K562 (cell line): ENCODE data around the gene C15orf62. TPM values are rescaled to one million over a fixed set of nuclear protein-coding genes. Genes with fewer than 3 reads are reported as not detected.

Experiments
- ATAC-seq: fragments of 200-7000 bp; cut with Tn5 transposase; 3 replicates; pipeline ENCODE4 v1.9.1; 2020; ENCODE audit warnings: moderate library complexity
- BruUV-seq: library from RNA; stranded (reverse); fragments of 400-500 nt; replicated peaks from 2 replicates; lab custom pipeline; 2021; lab: Mats Ljungman, UMichigan
- CTCF ChIA-PET: fragments of 300-600 bp; formaldehyde crosslinking; extraction: SDS; loops from one replicate; lab custom pipeline; 2021; ENCODE audit warnings: low intra/inter-chr PET ratio; lab: Yijun Ruan, JAX
- POLR2A ChIA-PET: fragments of 300-600, 350-650 bp; sonication (Branson Sonifier 250); formaldehyde crosslinking; extraction: SDS; loops from one replicate; lab custom pipeline; 2021; ENCODE audit warnings: antibody characterized with exemption, inconsistent platforms; lab: Yijun Ruan, JAX
- DNase-seq, 4 experiments: peaks; one replicate each; pipeline versions ENCODE4 v3.0.0 to v3.0.0-alpha.2; 2011 to 2018; ENCODE audit warnings: low spot score in 3 of 4, mixed read lengths in 3 of 4; ENCODE audit errors: extremely low read depth in 1 of 4
- FAIRE-seq: peaks from 2 replicates; lab custom pipeline; 2011; peaks lifted over from hg19 to GRCh38; lab: Jason Lieb, UNC
- H2AFZ ChIP-seq: 2 replicates; pipeline ENCODE4 v1.6.0; 2011; ENCODE audit warnings: low read depth, low read length, control low read depth, inconsistent platforms
- H3K27ac ChIP-seq: fragments of 200-600 bp; 3 replicates; pipeline ENCODE4 v1.8.0; 2011; ENCODE audit warnings: low read depth, mild to moderate bottlenecking, control low read depth, inconsistent platforms, low read length, moderate library complexity, mixed read lengths; ENCODE audit errors: extremely low read depth
- H3K27me3 ChIP-seq, 2 experiments: fragments of 300-600 bp in 1 of 2; 2 replicates in 1 of 2; 3 replicates in 1 of 2; pipeline versions ENCODE4 v1.6.0 to v1.8.0; 2011; ENCODE audit warnings: inconsistent platforms in 2 of 2, low read length in 2 of 2, mild to moderate bottlenecking in 1 of 2, mixed read lengths in 1 of 2, moderate library complexity in 1 of 2; ENCODE audit not compliant: control insufficient read depth in 2 of 2, insufficient read depth in 2 of 2
- H3K36me3 ChIP-seq: fragments of 300-600 bp; 3 replicates; pipeline ENCODE4 v1.8.0; 2011; ENCODE audit warnings: mild to moderate bottlenecking, low read length, inconsistent platforms; ENCODE audit not compliant: control insufficient read depth, insufficient read depth
- H3K4me1 ChIP-seq, 2 experiments: fragments of 200-600 bp in 1 of 2; replicated peaks in 1 of 2; 2 replicates in 1 of 2; 3 replicates in 1 of 2; pipeline versions ENCODE4 v1.5.1 to v1.8.0; 2011; ENCODE audit warnings: inconsistent platforms in 2 of 2, low read length in 2 of 2, mild to moderate bottlenecking in 1 of 2, mixed read lengths in 1 of 2, moderate library complexity in 1 of 2; ENCODE audit not compliant: control insufficient read depth in 2 of 2, insufficient read depth in 2 of 2
- H3K4me2 ChIP-seq: 2 replicates; pipeline ENCODE4 v1.6.1; 2011; ENCODE audit warnings: low read length, control low read depth, inconsistent platforms, mixed read lengths; ENCODE audit not compliant: insufficient read depth
- H3K4me3 ChIP-seq: fragments of 200-600 bp; sonication (generic), shearing (Covaris generic); 2 replicates; pipeline ENCODE4 v1.5.1; 2016; ENCODE audit warnings: control low read depth, inconsistent platforms
- H3K79me2 ChIP-seq: fragments of 200-600 bp; 3 replicates; pipeline ENCODE4 v1.8.0; 2011; ENCODE audit warnings: low read length, inconsistent platforms; ENCODE audit not compliant: control insufficient read depth, insufficient read depth
- H3K9ac ChIP-seq, 2 experiments: 2 replicates each; pipeline versions ENCODE4 v1.6.0 to v1.6.1; 2011; ENCODE audit warnings: low read depth in 2 of 2, low read length in 2 of 2, control low read depth in 1 of 2, inconsistent platforms in 1 of 2, mild to moderate bottlenecking in 1 of 2, mixed read lengths in 1 of 2; ENCODE audit not compliant: insufficient read depth in 1 of 2
- H3K9me1 ChIP-seq: one replicate; pipeline ENCODE4 v1.6.0; 2011; ENCODE audit warnings: inconsistent platforms, mild to moderate bottlenecking, low read length, moderate library complexity; ENCODE audit not compliant: control insufficient read depth, insufficient read depth
- H3K9me3 ChIP-seq: replicated peaks from 2 replicates; pipeline ENCODE4 v1.5.1; 2011; ENCODE audit warnings: low read depth, low read length, inconsistent platforms; ENCODE audit not compliant: control insufficient read depth, insufficient read depth
- H4K20me1 ChIP-seq: replicated peaks from 2 replicates; pipeline ENCODE4 v1.6.1; 2011; ENCODE audit warnings: low read length, inconsistent platforms, mixed read lengths; ENCODE audit not compliant: control insufficient read depth, insufficient read depth
- HDAC6 ChIP-seq: IDR thresholded peaks from 2 replicates; pipeline ENCODE4 v1.6.1; 2012; ENCODE audit warnings: low read depth, mild to moderate bottlenecking, control low read depth, inconsistent platforms, low read length, moderate library complexity
- HMBOX1 ChIP-seq: sonication (generic); IDR thresholded peaks from 2 replicates; pipeline ENCODE4 v1.6.1; 2016
- NFRKB ChIP-seq: fragments of 450-650 bp; IDR thresholded peaks from 2 replicates; pipeline ENCODE4 v1.6.1; 2016; ENCODE audit warnings: low read depth
- PURB ChIP-seq: sonication (generic); formaldehyde crosslinking; IDR thresholded peaks from 2 replicates; pipeline ENCODE4 v1.9.0; 2021; ENCODE audit warnings: low read depth, mild to moderate bottlenecking, missing genetic modification reagents
- RCOR1 ChIP-seq, 2 experiments: IDR thresholded peaks; 2 replicates each; pipeline ENCODE4 v1.6.1; 2012; ENCODE audit warnings: low read depth in 2 of 2, low read length in 2 of 2, borderline replicate concordance in 1 of 2, improper control_type of control experiment in 1 of 2
- WGBS: fragments of 100-300 bp; shearing (Covaris generic); methylation state at CpG from one replicate; pipeline ENCODE4 v1.1.6; 2016; ENCODE audit warnings: low coverage, mixed read lengths; ENCODE audit not compliant: insufficient coverage; ENCODE audit errors: missing lambda C conversion rate; 5-methylcytosine and 5-hydroxymethylcytosine counted together
- in situ Hi-C: fragments of 300-500 bp; cut with MboI; formaldehyde crosslinking; loops from 4 replicates; pipeline ENCODE4 v1.15.0; 2018; ENCODE audit warnings: inconsistent platforms, mixed read lengths
- intact Hi-C: fragments of 100-400 bp; cut with micrococcal nuclease; formaldehyde crosslinking; loops from 2 replicates; pipeline ENCODE4 v1.14.2; 2022
- polyA plus RNA-seq, 8 experiments: library from polyadenylated mRNA; depleted of rRNA in 4 of 8; stranded (reverse) in 5 of 8; unstranded in 3 of 8; fragments of >200 nt; fragmentation: Nextera tagmentation in 2 of 8; fragmentation: Illumina TruSeq in 1 of 8; extraction: Ambion mirVana in 2 of 8; extraction: Trizol in 1 of 8; gene quantifications; 2 replicates each; pipeline versions ENCODE4 v1.2.1 to v1.2.3, GENCODE V29; 2011 to 2014; ENCODE audit warnings: inconsistent platforms in 1 of 8, missing spikeins in 1 of 8
- total RNA-seq, 7 experiments: library from RNA; depleted of rRNA in 6 of 7; stranded (reverse); fragments of >200 nt in 6 of 7; fragmentation: Illumina TruSeq in 2 of 7; extraction: Trizol in 2 of 7; gene quantifications; 2 replicates each; pipeline versions ENCODE4 v1.2.1 to v1.2.3, GENCODE V29; 2011 to 2021; ENCODE audit warnings: low replicate concordance in 1 of 7
- TF ChIP-seq, protein P1 (sequence below): sonication (generic); formaldehyde crosslinking; IDR thresholded peaks from 2 replicates; pipeline ENCODE4 v1.8.0; 2022; ENCODE audit warnings: mild to moderate bottlenecking, missing genetic modification reagents
- TF ChIP-seq, protein P2 (sequence below): fragments of 450-650 bp; IDR thresholded peaks from 2 replicates; pipeline ENCODE4 v1.6.1; 2016; ENCODE audit warnings: low read depth
- TF ChIP-seq, protein P3 (sequence below), 2 experiments: fragments of 450-650 bp; conservative IDR thresholded peaks; 2 replicates each; pipeline ENCODE4 v1.6.1; 2017; ENCODE audit warnings: mild to moderate bottlenecking in 2 of 2, moderate library complexity in 2 of 2

C15orf62 gene
- total and polyA plus RNA-seq, 9 of the 15 experiments (the other 6 are each of a cell fraction or from before 2014, with no cell fraction given): 0.01 to 0.76 (median 0.30) TPM; not detected in 1

DNA sequence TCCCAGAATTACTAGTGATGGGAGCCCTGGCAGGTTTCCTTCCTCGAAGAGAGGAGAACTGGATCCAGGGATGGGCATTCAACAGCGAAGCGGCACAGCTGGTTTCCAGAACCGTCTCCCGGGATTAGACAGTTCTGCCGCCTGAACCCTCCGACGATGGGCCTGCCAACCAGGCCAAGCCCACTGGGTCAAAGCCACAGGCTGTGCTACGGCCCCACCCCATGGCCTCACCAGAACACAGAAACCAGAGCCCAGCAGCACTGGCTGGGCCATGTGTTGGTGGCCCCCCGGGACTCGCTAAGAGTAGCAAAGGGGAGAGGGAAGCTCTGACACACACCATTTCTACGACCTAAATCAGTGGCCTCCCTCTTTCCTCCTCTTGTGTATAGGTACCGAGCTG lies 2.2 kb downstream of the C15orf62 start (continued):
- TF ChIP-seq HMBOX1: no peak
- TF ChIP-seq HDAC6: no peak
- TF ChIP-seq, all 486 proteins: peak for 0

DNA sequence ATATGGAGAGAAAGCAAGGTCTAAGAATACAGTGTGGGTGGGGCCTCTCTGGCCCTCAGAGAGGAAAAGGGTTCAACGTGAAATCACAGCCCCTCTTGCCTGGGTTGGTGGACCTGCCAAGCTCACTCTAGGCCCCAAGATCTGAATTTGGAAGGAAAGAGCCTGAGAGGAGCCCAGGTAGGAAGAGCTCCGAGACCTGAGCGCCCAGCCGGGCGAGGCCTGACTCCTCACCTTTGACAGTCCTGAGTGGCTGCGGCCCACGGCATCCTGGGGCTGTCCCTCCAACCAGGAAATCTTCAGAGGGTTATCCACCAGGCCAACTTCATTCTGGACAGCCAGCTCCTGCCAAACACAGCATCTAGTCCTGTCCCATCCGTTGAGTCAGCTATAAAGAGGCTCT lies 3.7 kb downstream of the C15orf62 start:
- Histone ChIP-seq H3K4me3 (no peak overlapping the region), H3K27me3 (no peaks in the 10 kb centered on the region), H4K20me1 (no peaks in the 10 kb centered on the region), H3K36me3 (peaks cover 53% of the 10 kb centered on the region; the same call in 2 of the 3 replicates), H3K79me2 (no peaks in the 10 kb centered on the region), H3K9ac (no peak overlapping the region), H3K9me3 (no peaks in the 10 kb centered on the region), H3K27ac (no peak overlapping the region), H2AFZ (no peak overlapping the region), H3K4me2 (no peak overlapping the region), H3K9me1 (no peaks in the 10 kb centered on the region), H3K4me1 (peaks cover 10 to 26% of the 10 kb centered on the region in 2 experiments; a peak in 4 of 5 replicates)
- ChIA-PET POLR2A (interaction anchor here (0.6 to 2.2 kb wide), 5 partner anchors 9 to 445 kb away, joined by 3 to 9 read pairs (median 3); partner anchors contain the start of gene GCHFR), CTCF (interaction anchor here (0.6 kb wide), 1 partner anchor 184 kb away, joined by 3 read pairs; no protein-coding TSS in a partner anchor)
- intact Hi-C loops: no loop called here
- no peak for FAIRE-seq
- no TSS peak for BruUV-seq
- in situ Hi-C loops: no loop called here
- WGBS: 79% methylated on average over 8 of the region's 8 CpGs
- ATAC-seq: no peak
- DNase-seq: no peak
- TF ChIP-seq NFRKB (no peak), PURB (CRISPR knock-in tag) (no peak), RCOR1 (IDR thresholded peaks at IDR 0.05; ENCODE audit: borderline replicate concordance in 1 of 2, low read depth in 2 of 2, low read length in 2 of 2) (no peak)
- TF ChIP-seq, protein P1, sequence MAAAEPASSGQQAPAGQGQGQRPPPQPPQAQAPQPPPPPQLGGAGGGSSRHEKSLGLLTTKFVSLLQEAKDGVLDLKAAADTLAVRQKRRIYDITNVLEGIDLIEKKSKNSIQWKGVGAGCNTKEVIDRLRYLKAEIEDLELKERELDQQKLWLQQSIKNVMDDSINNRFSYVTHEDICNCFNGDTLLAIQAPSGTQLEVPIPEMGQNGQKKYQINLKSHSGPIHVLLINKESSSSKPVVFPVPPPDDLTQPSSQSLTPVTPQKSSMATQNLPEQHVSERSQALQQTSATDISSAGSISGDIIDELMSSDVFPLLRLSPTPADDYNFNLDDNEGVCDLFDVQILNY (CRISPR knock-in tag): no peak
- TF ChIP-seq, protein P2, sequence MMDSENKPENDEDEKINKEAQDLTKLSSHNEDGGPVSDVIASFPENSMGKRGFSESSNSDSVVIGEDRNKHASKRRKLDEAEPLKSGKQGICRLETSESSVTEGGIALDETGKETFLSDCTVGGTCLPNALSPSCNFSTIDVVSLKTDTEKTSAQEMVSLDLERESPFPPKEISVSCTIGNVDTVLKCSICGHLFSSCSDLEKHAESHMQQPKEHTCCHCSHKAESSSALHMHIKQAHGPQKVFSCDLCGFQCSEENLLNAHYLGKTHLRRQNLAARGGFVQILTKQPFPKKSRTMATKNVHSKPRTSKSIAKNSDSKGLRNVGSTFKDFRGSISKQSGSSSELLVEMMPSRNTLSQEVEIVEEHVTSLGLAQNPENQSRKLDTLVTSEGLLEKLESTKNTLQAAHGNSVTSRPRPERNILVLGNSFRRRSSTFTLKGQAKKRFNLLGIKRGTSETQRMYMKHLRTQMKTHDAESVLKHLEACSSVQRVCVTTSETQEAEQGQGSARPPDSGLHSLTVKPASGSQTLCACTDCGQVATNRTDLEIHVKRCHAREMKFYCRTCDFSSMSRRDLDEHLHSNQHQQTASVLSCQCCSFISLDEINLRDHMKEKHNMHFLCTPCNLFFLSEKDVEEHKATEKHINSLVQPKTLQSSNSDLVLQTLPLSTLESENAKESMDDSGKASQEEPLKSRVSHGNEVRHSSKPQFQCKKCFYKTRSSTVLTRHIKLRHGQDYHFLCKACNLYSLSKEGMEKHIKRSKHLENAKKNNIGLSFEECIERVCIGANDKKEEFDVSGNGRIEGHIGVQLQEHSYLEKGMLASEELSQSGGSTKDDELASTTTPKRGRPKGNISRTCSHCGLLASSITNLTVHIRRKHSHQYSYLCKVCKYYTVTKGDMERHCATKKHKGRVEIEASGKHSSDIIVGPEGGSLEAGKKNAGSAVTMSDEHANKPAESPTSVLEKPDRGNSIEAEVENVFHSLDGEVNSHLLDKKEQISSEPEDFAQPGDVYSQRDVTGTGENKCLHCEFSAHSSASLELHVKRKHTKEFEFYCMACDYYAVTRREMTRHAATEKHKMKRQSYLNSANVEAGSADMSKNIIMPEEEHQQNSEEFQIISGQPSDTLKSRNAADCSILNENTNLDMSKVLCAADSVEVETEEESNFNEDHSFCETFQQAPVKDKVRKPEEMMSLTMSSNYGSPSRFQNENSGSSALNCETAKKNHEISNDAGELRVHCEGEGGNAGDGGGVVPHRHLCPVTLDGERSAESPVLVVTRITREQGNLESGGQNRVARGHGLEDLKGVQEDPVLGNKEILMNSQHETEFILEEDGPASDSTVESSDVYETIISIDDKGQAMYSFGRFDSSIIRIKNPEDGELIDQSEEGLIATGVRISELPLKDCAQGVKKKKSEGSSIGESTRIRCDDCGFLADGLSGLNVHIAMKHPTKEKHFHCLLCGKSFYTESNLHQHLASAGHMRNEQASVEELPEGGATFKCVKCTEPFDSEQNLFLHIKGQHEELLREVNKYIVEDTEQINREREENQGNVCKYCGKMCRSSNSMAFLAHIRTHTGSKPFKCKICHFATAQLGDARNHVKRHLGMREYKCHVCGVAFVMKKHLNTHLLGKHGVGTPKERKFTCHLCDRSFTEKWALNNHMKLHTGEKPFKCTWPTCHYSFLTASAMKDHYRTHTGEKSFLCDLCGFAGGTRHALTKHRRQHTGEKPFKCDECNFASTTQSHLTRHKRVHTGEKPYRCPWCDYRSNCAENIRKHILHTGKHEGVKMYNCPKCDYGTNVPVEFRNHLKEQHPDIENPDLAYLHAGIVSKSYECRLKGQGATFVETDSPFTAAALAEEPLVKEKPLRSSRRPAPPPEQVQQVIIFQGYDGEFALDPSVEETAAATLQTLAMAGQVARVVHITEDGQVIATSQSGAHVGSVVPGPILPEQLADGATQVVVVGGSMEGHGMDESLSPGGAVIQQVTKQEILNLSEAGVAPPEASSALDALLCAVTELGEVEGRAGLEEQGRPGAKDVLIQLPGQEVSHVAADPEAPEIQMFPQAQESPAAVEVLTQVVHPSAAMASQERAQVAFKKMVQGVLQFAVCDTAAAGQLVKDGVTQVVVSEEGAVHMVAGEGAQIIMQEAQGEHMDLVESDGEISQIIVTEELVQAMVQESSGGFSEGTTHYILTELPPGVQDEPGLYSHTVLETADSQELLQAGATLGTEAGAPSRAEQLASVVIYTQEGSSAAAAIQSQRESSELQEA: no peak
- TF ChIP-seq, protein P3, sequence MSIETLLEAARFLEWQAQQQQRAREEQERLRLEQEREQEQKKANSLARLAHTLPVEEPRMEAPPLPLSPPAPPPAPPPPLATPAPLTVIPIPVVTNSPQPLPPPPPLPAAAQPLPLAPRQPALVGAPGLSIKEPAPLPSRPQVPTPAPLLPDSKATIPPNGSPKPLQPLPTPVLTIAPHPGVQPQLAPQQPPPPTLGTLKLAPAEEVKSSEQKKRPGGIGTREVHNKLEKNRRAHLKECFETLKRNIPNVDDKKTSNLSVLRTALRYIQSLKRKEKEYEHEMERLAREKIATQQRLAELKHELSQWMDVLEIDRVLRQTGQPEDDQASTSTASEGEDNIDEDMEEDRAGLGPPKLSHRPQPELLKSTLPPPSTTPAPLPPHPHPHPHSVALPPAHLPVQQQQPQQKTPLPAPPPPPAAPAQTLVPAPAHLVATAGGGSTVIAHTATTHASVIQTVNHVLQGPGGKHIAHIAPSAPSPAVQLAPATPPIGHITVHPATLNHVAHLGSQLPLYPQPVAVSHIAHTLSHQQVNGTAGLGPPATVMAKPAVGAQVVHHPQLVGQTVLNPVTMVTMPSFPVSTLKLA (conservative IDR thresholded peaks at IDR 0.05): no peak
